K562 (cell line): Measurements from ENCODE around the gene DAB1. TPM values are rescaled to one million over a fixed set of nuclear protein-coding genes. Genes with fewer than 3 reads are reported as not detected.

Experiments used
- ATAC-seq: fragments of 200-7000 bp; cut with Tn5 transposase; 3 replicates; pipeline ENCODE4 v1.9.1; 2020; ENCODE audit warnings: moderate library complexity
- BruUV-seq: library from RNA; stranded (reverse); fragments of 400-500 nt; replicated peaks from 2 replicates; lab custom pipeline; 2021; lab: Mats Ljungman, UMichigan
- CTCF ChIA-PET: fragments of 300-600 bp; formaldehyde crosslinking; extraction: SDS; loops from one replicate; lab custom pipeline; 2021; ENCODE audit warnings: low intra/inter-chr PET ratio; lab: Yijun Ruan, JAX
- POLR2A ChIA-PET: fragments of 300-600, 350-650 bp; sonication (Branson Sonifier 250); formaldehyde crosslinking; extraction: SDS; loops from one replicate; lab custom pipeline; 2021; ENCODE audit warnings: antibody characterized with exemption, inconsistent platforms; lab: Yijun Ruan, JAX
- DNase-seq, 4 experiments: peaks; one replicate each; pipeline versions ENCODE4 v3.0.0 to v3.0.0-alpha.2; 2011 to 2018; ENCODE audit warnings: low spot score in 3 of 4, mixed read lengths in 3 of 4; ENCODE audit errors: extremely low read depth in 1 of 4
- FAIRE-seq: peaks from 2 replicates; lab custom pipeline; 2011; peaks lifted over from hg19 to GRCh38; lab: Jason Lieb, UNC
- H2AFZ ChIP-seq: 2 replicates; pipeline ENCODE4 v1.6.0; 2011; ENCODE audit warnings: low read depth, low read length, control low read depth, inconsistent platforms
- H3K27ac ChIP-seq: fragments of 200-600 bp; 3 replicates; pipeline ENCODE4 v1.8.0; 2011; ENCODE audit warnings: low read depth, mild to moderate bottlenecking, control low read depth, inconsistent platforms, low read length, moderate library complexity, mixed read lengths; ENCODE audit errors: extremely low read depth
- H3K27me3 ChIP-seq, 2 experiments: fragments of 300-600 bp in 1 of 2; 2 replicates in 1 of 2; 3 replicates in 1 of 2; pipeline versions ENCODE4 v1.6.0 to v1.8.0; 2011; ENCODE audit warnings: inconsistent platforms in 2 of 2, low read length in 2 of 2, mild to moderate bottlenecking in 1 of 2, mixed read lengths in 1 of 2, moderate library complexity in 1 of 2; ENCODE audit not compliant: control insufficient read depth in 2 of 2, insufficient read depth in 2 of 2
- H3K36me3 ChIP-seq: fragments of 300-600 bp; 3 replicates; pipeline ENCODE4 v1.8.0; 2011; ENCODE audit warnings: mild to moderate bottlenecking, low read length, inconsistent platforms; ENCODE audit not compliant: control insufficient read depth, insufficient read depth
- H3K4me1 ChIP-seq, 2 experiments: fragments of 200-600 bp in 1 of 2; replicated peaks in 1 of 2; 2 replicates in 1 of 2; 3 replicates in 1 of 2; pipeline versions ENCODE4 v1.5.1 to v1.8.0; 2011; ENCODE audit warnings: inconsistent platforms in 2 of 2, low read length in 2 of 2, mild to moderate bottlenecking in 1 of 2, mixed read lengths in 1 of 2, moderate library complexity in 1 of 2; ENCODE audit not compliant: control insufficient read depth in 2 of 2, insufficient read depth in 2 of 2
- H3K4me2 ChIP-seq: 2 replicates; pipeline ENCODE4 v1.6.1; 2011; ENCODE audit warnings: low read length, control low read depth, inconsistent platforms, mixed read lengths; ENCODE audit not compliant: insufficient read depth
- H3K4me3 ChIP-seq: fragments of 200-600 bp; sonication (generic), shearing (Covaris generic); 2 replicates; pipeline ENCODE4 v1.5.1; 2016; ENCODE audit warnings: control low read depth, inconsistent platforms
- H3K79me2 ChIP-seq: fragments of 200-600 bp; 3 replicates; pipeline ENCODE4 v1.8.0; 2011; ENCODE audit warnings: low read length, inconsistent platforms; ENCODE audit not compliant: control insufficient read depth, insufficient read depth
- H3K9ac ChIP-seq, 2 experiments: 2 replicates each; pipeline versions ENCODE4 v1.6.0 to v1.6.1; 2011; ENCODE audit warnings: low read depth in 2 of 2, low read length in 2 of 2, control low read depth in 1 of 2, inconsistent platforms in 1 of 2, mild to moderate bottlenecking in 1 of 2, mixed read lengths in 1 of 2; ENCODE audit not compliant: insufficient read depth in 1 of 2
- H3K9me1 ChIP-seq: one replicate; pipeline ENCODE4 v1.6.0; 2011; ENCODE audit warnings: inconsistent platforms, mild to moderate bottlenecking, low read length, moderate library complexity; ENCODE audit not compliant: control insufficient read depth, insufficient read depth
- H3K9me3 ChIP-seq: replicated peaks from 2 replicates; pipeline ENCODE4 v1.5.1; 2011; ENCODE audit warnings: low read depth, low read length, inconsistent platforms; ENCODE audit not compliant: control insufficient read depth, insufficient read depth
- H4K20me1 ChIP-seq: replicated peaks from 2 replicates; pipeline ENCODE4 v1.6.1; 2011; ENCODE audit warnings: low read length, inconsistent platforms, mixed read lengths; ENCODE audit not compliant: control insufficient read depth, insufficient read depth
- CUX1 ChIP-seq: fragments of 200-800 bp; sonication (Bioruptor generic); IDR thresholded peaks from 2 replicates; pipeline ENCODE4 v1.6.1; 2016; ENCODE audit warnings: missing genetic modification characterization, missing compliant biosample characterization
- DNMT1 ChIP-seq: fragments of 450-650 bp; IDR thresholded peaks from 2 replicates; pipeline ENCODE4 v1.6.1; 2016; ENCODE audit warnings: antibody characterized with exemption, mild to moderate bottlenecking
- E2F6 ChIP-seq, 2 experiments: IDR thresholded peaks; 2 replicates each; pipeline ENCODE4 v1.6.1; 2011; ENCODE audit warnings: borderline replicate concordance in 1 of 2, control low read depth in 1 of 2, low read depth in 1 of 2, low read length in 1 of 2, mild to moderate bottlenecking in 1 of 2, mixed read lengths in 1 of 2, moderate library complexity in 1 of 2; ENCODE audit not compliant: insufficient read depth in 1 of 2, insufficient read length in 1 of 2, poor library complexity in 1 of 2, severe bottlenecking in 1 of 2; ENCODE audit errors: extremely low read depth in 1 of 2
- POLR3A ChIP-seq: IDR thresholded peaks from 2 replicates; pipeline ENCODE4 v1.6.1; 2011; ENCODE audit warnings: borderline replicate concordance, mild to moderate bottlenecking, moderate library complexity; ENCODE audit not compliant: insufficient read length, insufficient read depth; ENCODE audit errors: extremely low read depth
- ZNF695 ChIP-seq: fragments of 450-650 bp; formaldehyde crosslinking; IDR thresholded peaks from 2 replicates; pipeline ENCODE4 v1.4.0; 2020; ENCODE audit warnings: mild to moderate bottlenecking, moderate library complexity
- WGBS: fragments of 100-300 bp; shearing (Covaris generic); methylation state at CpG from one replicate; pipeline ENCODE4 v1.1.6; 2016; ENCODE audit warnings: low coverage, mixed read lengths; ENCODE audit not compliant: insufficient coverage; ENCODE audit errors: missing lambda C conversion rate; 5-methylcytosine and 5-hydroxymethylcytosine counted together
- in situ Hi-C: fragments of 300-500 bp; cut with MboI; formaldehyde crosslinking; loops from 4 replicates; pipeline ENCODE4 v1.15.0; 2018; ENCODE audit warnings: inconsistent platforms, mixed read lengths
- intact Hi-C: fragments of 100-400 bp; cut with micrococcal nuclease; formaldehyde crosslinking; loops from 2 replicates; pipeline ENCODE4 v1.14.2; 2022
- polyA plus RNA-seq, 8 experiments: library from polyadenylated mRNA; depleted of rRNA in 4 of 8; stranded (reverse) in 5 of 8; unstranded in 3 of 8; fragments of >200 nt; fragmentation: Nextera tagmentation in 2 of 8; fragmentation: Illumina TruSeq in 1 of 8; extraction: Ambion mirVana in 2 of 8; extraction: Trizol in 1 of 8; gene quantifications; 2 replicates each; pipeline versions ENCODE4 v1.2.1 to v1.2.3, GENCODE V29; 2011 to 2014; ENCODE audit warnings: inconsistent platforms in 1 of 8, missing spikeins in 1 of 8
- total RNA-seq, 7 experiments: library from RNA; depleted of rRNA in 6 of 7; stranded (reverse); fragments of >200 nt in 6 of 7; fragmentation: Illumina TruSeq in 2 of 7; extraction: Trizol in 2 of 7; gene quantifications; 2 replicates each; pipeline versions ENCODE4 v1.2.1 to v1.2.3, GENCODE V29; 2011 to 2021; ENCODE audit warnings: low replicate concordance in 1 of 7

The DAB1 gene
- total and polyA plus RNA-seq, 9 of the 15 experiments (the other 6 are each of a cell fraction or from before 2014, with no cell fraction given), result not detected

- ChIA-PET POLR2A (no interaction called here), CTCF (no interaction called here)
- Histone ChIP-seq H4K20me1 (no peaks in the 10 kb centered on the region), H3K9me3 (no peaks in the 10 kb centered on the region), H3K9ac (no peak overlapping the region), H2AFZ (no peak overlapping the region), H3K27ac (no peak overlapping the region), H3K4me1 (peaks cover 0 to 7% of the 10 kb centered on the region in 2 experiments; a peak in 2 of 5 replicates), H3K9me1 (no peaks in the 10 kb centered on the region), H3K27me3 (peaks cover 0 to 2% of the 10 kb centered on the region in 2 experiments; a peak in 2 of 5 replicates), H3K4me3 (no peak overlapping the region), H3K36me3 (no peaks in the 10 kb centered on the region), H3K4me2 (no peak overlapping the region), H3K79me2 (no peaks in the 10 kb centered on the region)
- no peak for ATAC-seq
- intact Hi-C loops (no loop called here), in situ Hi-C loops (no loop called here)
- no TSS peak for BruUV-seq
- no peak for TF ChIP-seq ZNF695 (CRISPR knock-in tag)
- TF ChIP-seq DNMT1, result no peak
- no peak for TF ChIP-seq E2F6 (IDR thresholded peaks at IDR 0.05; ENCODE audit: borderline replicate concordance in 1 of 2, extremely low read depth in 1 of 2, insufficient read depth in 1 of 2, insufficient read length in 1 of 2, low read depth in 1 of 2, low read length in 1 of 2, poor library complexity in 1 of 2, severe bottlenecking in 1 of 2)
- TF ChIP-seq CUX1 (CRISPR knock-in tag), result no peak
- TF ChIP-seq POLR3A, result no peak
- WGBS, result 0% methylated on average over 3 of the region's 3 CpGs
- DNase-seq, result no peak
- FAIRE-seq, result no peak
These were observed 185.6 kb downstream of the DAB1 start for GRCh38 chr1:57238233-57238781.
